Activated T-cell treated with anti-CD3 and anti-CD28 coated beads for 1 hour (primary cell): ENCODE results near the gene GDF7.

Experiments
- DNase-seq: peaks from one replicate; pipeline ENCODE4 v3.0.0-alpha.2; 2020; ENCODE audit warnings: low read depth

GDF7 gene

GRCh38 chr2:20666304-20667150, at the start of gene GDF7:
Gene GDF7 (plus strand): TSS chr2:20667144. CDS start chr2:20667240, 96 bp downstream.
- no peak for DNase-seq

GRCh38 chr2:20617892-20618467, 49.0 kb upstream of the GDF7 start:
- DNase-seq = no peak

- DNase-seq = no peak
Measured at GRCh38 chr2:20618468-20618885, 48.5 kb upstream of the GDF7 start.

- no peak for DNase-seq
Measured at GRCh38 chr2:20618886-20619521, 47.9 kb upstream of the GDF7 start.

GRCh38 chr2:20619624-20620024, 47.3 kb upstream of the GDF7 start:
- no peak for DNase-seq

- DNase-seq = no peak
Measured at GRCh38 chr2:20620271-20620681, 46.7 kb upstream of the GDF7 start.

GRCh38 chr2:20620696-20621365, 46.1 kb upstream of the GDF7 start:
- no peak for DNase-seq

GRCh38 chr2:20621366-20622295, 45.3 kb upstream of the GDF7 start:
- DNase-seq = no peak

GRCh38 chr2:20622296-20622686, 44.7 kb upstream of the GDF7 start:
- DNase-seq = no peak

- DNase-seq = no peak
Measured at GRCh38 chr2:20622731-20623130, 44.2 kb upstream of the GDF7 start.

- no peak for DNase-seq
Measured at GRCh38 chr2:20623241-20623640, 43.7 kb upstream of the GDF7 start.

GRCh38 chr2:20623741-20624155, 43.2 kb upstream of the GDF7 start:
- no peak for DNase-seq

GRCh38 chr2:20624156-20624883, 42.6 kb upstream of the GDF7 start:
- no peak for DNase-seq

GRCh38 chr2:20624884-20625485, 42.0 kb upstream of the GDF7 start:
- no peak for DNase-seq

GRCh38 chr2:20625491-20626391, 41.2 kb upstream of the GDF7 start:
- no peak for DNase-seq

GRCh38 chr2:20626392-20626697, 40.6 kb upstream of the GDF7 start:
- DNase-seq = no peak

- no peak for DNase-seq
Measured at GRCh38 chr2:20626698-20627513, 40.0 kb upstream of the GDF7 start.

- DNase-seq = no peak
Measured at GRCh38 chr2:20627712-20628380, 39.1 kb upstream of the GDF7 start.
